KMS-11 (cell line): ENCODE measurements around the gene ERRFI1.

Experiments used
- H2AFZ ChIP-seq: fragments of 200-600 bp; sonication (generic); 2 replicates; pipeline ENCODE4 v1.6.1; 2016; ENCODE audit warnings: antibody characterized with exemption, mixed run types, low read depth
- H3K27ac ChIP-seq: fragments of 200-600 bp; sonication (generic); 2 replicates; pipeline ENCODE4 v1.6.1; 2016; ENCODE audit warnings: mild to moderate bottlenecking, mixed run types
- H3K27me3 ChIP-seq: fragments of 200-600 bp; sonication (generic); 2 replicates; pipeline ENCODE4 v1.6.1; 2017; ENCODE audit warnings: mild to moderate bottlenecking, low read depth, mixed run types, moderate library complexity; ENCODE audit not compliant: insufficient read depth
- H3K36me3 ChIP-seq: fragments of 200-600 bp; sonication (generic); 2 replicates; pipeline ENCODE4 v1.6.1; 2017; ENCODE audit warnings: mild to moderate bottlenecking, mixed run types; ENCODE audit not compliant: insufficient read depth
- H3K4me1 ChIP-seq: fragments of 200-600 bp; sonication (generic); 2 replicates; pipeline ENCODE4 v1.6.1; 2016; ENCODE audit warnings: mild to moderate bottlenecking, low read depth, mixed run types; ENCODE audit not compliant: poor library complexity, severe bottlenecking
- H3K4me2 ChIP-seq: fragments of 200-600 bp; sonication (generic); 2 replicates; pipeline ENCODE4 v1.7.0; 2016; ENCODE audit warnings: mild to moderate bottlenecking, mixed run types
- H3K4me3 ChIP-seq: fragments of 200-600 bp; sonication (generic); IDR thresholded peaks from 2 replicates; pipeline ENCODE4 v1.6.1; 2017; ENCODE audit warnings: low read depth, low read length, mixed read lengths; ENCODE audit not compliant: insufficient read depth
- H3K79me2 ChIP-seq: fragments of 200-600 bp; sonication (generic); 2 replicates; pipeline ENCODE4 v1.6.1; 2016; ENCODE audit warnings: low read depth, mixed run types; ENCODE audit not compliant: insufficient read depth
- H3K9ac ChIP-seq: fragments of 200-600 bp; sonication (generic); 2 replicates; pipeline ENCODE4 v1.6.1; 2016; ENCODE audit warnings: mild to moderate bottlenecking, mixed run types
- H4K20me1 ChIP-seq: fragments of 200-600 bp; sonication (generic); 2 replicates; pipeline ENCODE4 v1.6.1; 2016; ENCODE audit warnings: mild to moderate bottlenecking, mixed run types; ENCODE audit not compliant: insufficient read depth
- TF ChIP-seq, protein P1 (sequence below): fragments of 200-600 bp; sonication (generic); conservative IDR thresholded peaks from 2 replicates; pipeline ENCODE4 v1.6.1; 2017; ENCODE audit warnings: low read depth, mild to moderate bottlenecking, antibody characterized with exemption, low read length, moderate library complexity, mixed read lengths

Gene ERRFI1

DNA sequence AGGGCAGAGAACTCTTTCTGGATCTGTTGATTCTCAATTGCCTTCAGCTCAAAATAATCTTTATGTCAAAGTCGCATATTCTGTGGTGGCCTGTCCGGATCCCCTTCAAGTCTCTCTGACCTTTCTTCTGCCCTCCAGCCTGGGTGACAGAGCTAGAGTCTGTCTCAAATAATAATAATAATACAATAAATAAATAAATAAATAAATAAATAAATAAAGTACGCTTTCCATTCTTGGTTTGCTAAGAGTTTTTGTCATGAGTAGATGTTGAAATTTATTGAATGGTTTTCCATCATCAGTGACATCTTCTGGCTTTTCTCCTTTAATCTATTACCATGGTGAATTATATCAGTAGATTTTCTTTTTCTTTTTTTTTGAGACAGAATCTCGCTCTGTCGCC is 30.7 kb downstream of the ERRFI1 start:
- H3K36me3 ChIP-seq: no peaks in the 10 kb centered on the region
- H3K4me3 ChIP-seq: no peak overlapping the region
- no peak overlapping the region for H3K4me2 ChIP-seq
- no peaks in the 10 kb centered on the region for H4K20me1 ChIP-seq
- no peaks in the 10 kb centered on the region for H3K79me2 ChIP-seq
- H3K9ac ChIP-seq: no peak overlapping the region
- no peak overlapping the region for H2AFZ ChIP-seq
- no peaks in the 10 kb centered on the region for H3K27me3 ChIP-seq
- H3K4me1 ChIP-seq: no peaks in the 10 kb centered on the region
- TF ChIP-seq, protein P1, sequence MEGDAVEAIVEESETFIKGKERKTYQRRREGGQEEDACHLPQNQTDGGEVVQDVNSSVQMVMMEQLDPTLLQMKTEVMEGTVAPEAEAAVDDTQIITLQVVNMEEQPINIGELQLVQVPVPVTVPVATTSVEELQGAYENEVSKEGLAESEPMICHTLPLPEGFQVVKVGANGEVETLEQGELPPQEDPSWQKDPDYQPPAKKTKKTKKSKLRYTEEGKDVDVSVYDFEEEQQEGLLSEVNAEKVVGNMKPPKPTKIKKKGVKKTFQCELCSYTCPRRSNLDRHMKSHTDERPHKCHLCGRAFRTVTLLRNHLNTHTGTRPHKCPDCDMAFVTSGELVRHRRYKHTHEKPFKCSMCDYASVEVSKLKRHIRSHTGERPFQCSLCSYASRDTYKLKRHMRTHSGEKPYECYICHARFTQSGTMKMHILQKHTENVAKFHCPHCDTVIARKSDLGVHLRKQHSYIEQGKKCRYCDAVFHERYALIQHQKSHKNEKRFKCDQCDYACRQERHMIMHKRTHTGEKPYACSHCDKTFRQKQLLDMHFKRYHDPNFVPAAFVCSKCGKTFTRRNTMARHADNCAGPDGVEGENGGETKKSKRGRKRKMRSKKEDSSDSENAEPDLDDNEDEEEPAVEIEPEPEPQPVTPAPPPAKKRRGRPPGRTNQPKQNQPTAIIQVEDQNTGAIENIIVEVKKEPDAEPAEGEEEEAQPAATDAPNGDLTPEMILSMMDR: no peak
- no peak overlapping the region for H3K27ac ChIP-seq

GRCh38 chr1:7994827-7995226 is 31.3 kb downstream of the ERRFI1 start:
- no peak overlapping the region for H3K4me3 ChIP-seq

GRCh38 chr1:7993593-7994479 is 32.3 kb downstream of the ERRFI1 start:
- Histone ChIP-seq H2AFZ (no peak overlapping the region), H3K36me3 (no peaks in the 10 kb centered on the region), H3K4me1 (no peaks in the 10 kb centered on the region), H3K4me3 (no peak overlapping the region), H3K27me3 (no peaks in the 10 kb centered on the region), H3K27ac (no peak overlapping the region), H3K9ac (no peak overlapping the region), H3K79me2 (no peaks in the 10 kb centered on the region), H3K4me2 (no peak overlapping the region), H4K20me1 (no peaks in the 10 kb centered on the region)
- TF ChIP-seq, protein P1: no peak

More at GRCh38 chr1:7994827-7995226, 31.3 kb downstream of the ERRFI1 start:
- no peaks in the 10 kb centered on the region for H3K27me3 ChIP-seq
- TF ChIP-seq, protein P1: no peak
- no peaks in the 10 kb centered on the region for H4K20me1 ChIP-seq
- H3K36me3 ChIP-seq: no peaks in the 10 kb centered on the region
- H2AFZ ChIP-seq: no peak overlapping the region
- H3K27ac ChIP-seq: no peak overlapping the region
- no peak overlapping the region for H3K4me2 ChIP-seq
- no peaks in the 10 kb centered on the region for H3K4me1 ChIP-seq
- H3K9ac ChIP-seq: no peak overlapping the region
- no peaks in the 10 kb centered on the region for H3K79me2 ChIP-seq

DNA sequence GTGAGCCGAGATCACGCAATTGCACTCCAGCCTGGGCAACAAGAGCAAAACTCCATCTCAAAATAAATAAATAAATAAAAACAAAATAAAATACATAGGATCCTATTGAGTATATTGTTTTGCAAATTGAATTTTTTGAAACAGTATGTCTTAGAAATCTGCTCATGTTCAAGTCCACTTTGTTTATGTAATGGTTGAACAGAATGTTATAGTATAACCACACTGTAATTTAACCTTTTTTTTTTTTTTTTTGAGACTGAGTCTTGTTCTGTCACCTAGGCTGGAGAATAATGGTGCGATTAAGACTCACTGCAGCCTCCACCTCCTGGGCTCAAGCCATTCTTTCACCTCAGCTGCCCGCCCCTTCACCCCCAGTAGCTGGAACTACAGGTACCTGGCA is 33.2 kb downstream of the ERRFI1 start:
- Histone ChIP-seq H3K27ac (no peak overlapping the region), H4K20me1 (no peaks in the 10 kb centered on the region), H3K9ac (no peak overlapping the region), H3K4me3 (no peak overlapping the region), H3K36me3 (no peaks in the 10 kb centered on the region), H3K27me3 (no peaks in the 10 kb centered on the region), H3K79me2 (no peaks in the 10 kb centered on the region), H2AFZ (no peak overlapping the region), H3K4me2 (no peak overlapping the region), H3K4me1 (peaks cover 8% of the 10 kb centered on the region)
- TF ChIP-seq, protein P1: no peak
